ENCODE data around the gene UNC45B.

The UNC45B gene

DNA sequence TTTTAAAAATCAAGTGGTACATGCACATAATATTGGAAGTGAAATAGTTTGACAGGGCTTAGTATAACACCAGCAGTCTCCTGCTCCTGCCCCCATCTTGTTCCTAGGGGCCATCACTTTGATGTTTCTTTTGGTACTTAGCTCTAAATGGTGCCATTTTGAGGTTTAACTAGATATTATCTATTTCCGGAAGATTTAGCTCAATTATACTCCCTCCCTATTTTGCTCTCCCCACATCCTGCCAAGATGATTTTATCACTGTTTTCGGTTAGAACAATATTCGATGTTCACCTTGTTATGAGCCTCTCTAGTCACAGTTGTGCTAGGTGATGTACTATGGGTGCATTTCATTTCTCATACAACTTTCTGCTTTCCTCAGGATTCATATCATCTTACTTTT, 66.6 kb downstream of the UNC45B start:
- Mint-ChIP-seq H3K36me3 (ENCODE audit: low read depth) (no peaks in the 10 kb centered on the region), H3K4me3 (no peak overlapping the region), H3K27me3 (ENCODE audit: low read depth, poor library complexity) (peaks cover 40% of the 10 kb centered on the region), H3K27ac (no peak overlapping the region), H3K9me3 (no peaks in the 10 kb centered on the region), H3K4me1 (no peaks in the 10 kb centered on the region)
- no peak for TF ChIP-seq CTCF (IDR thresholded peaks at IDR 0.05)
- DNase-seq: no peak

GRCh38 chr17:35214631-35215273, 67.1 kb downstream of the UNC45B start:
- H3K9me3 Mint-ChIP-seq: no peaks in the 10 kb centered on the region
- H3K27ac Mint-ChIP-seq: no peak overlapping the region
- H3K27me3 Mint-ChIP-seq (ENCODE audit: low read depth, poor library complexity): peaks cover 36% of the 10 kb centered on the region
- H3K4me1 Mint-ChIP-seq: no peaks in the 10 kb centered on the region
- TF ChIP-seq CTCF (IDR thresholded peaks at IDR 0.05): no peak
- H3K36me3 Mint-ChIP-seq (ENCODE audit: low read depth): no peaks in the 10 kb centered on the region
- no peak overlapping the region for H3K4me3 Mint-ChIP-seq
- no peak for DNase-seq

DNA sequence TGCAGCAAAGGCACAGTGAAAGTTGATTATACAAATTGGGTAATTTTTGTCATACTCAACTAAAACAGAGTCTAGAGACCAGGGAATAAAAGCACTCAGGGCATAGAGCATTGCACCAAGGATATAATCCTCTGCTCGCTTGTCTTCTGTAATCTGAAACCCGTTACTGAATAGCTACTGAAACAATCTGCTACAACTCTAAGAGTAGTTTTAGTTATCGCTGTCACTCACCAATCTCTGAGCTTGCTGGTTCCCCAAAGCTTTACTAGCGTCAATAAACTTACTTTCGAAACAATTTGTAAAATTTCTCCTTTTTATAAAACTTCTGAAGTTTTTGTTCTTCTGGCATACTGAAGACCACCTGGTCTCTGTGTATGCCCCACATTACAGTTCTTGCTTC, 69.5 kb downstream of the UNC45B start:
- no peak for DNase-seq
- no peak for TF ChIP-seq CTCF (IDR thresholded peaks at IDR 0.05)
- no peak overlapping the region for H3K27ac Mint-ChIP-seq
- no peaks in the 10 kb centered on the region for H3K4me1 Mint-ChIP-seq
- H3K36me3 Mint-ChIP-seq (ENCODE audit: low read depth): no peaks in the 10 kb centered on the region
- peaks cover 26% of the 10 kb centered on the region for H3K27me3 Mint-ChIP-seq (ENCODE audit: low read depth, poor library complexity)
- H3K4me3 Mint-ChIP-seq: no peak overlapping the region
- H3K9me3 Mint-ChIP-seq: no peaks in the 10 kb centered on the region

DNA sequence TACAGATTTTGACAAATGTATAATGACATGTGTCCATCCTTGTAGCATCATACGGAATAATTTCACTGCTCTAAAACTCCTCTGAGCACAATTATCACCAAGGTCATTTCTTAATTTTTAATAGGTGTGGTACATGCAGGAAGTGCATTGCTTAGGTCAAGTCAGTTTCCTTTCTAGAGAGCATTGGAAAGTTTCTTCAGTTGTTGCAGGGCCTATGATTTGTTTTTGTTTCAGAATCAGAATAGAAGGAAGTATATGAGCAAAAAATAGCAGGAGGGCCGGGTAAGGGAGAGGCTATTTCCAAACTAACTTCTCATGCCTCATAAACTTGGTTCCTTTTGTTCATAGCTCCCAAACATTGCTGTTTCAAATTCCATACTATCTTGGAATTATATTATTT, 71.3 kb downstream of the UNC45B start:
- H3K27ac Mint-ChIP-seq: no peak overlapping the region
- no peak for TF ChIP-seq CTCF (IDR thresholded peaks at IDR 0.05)
- H3K4me3 Mint-ChIP-seq: no peak overlapping the region
- H3K9me3 Mint-ChIP-seq: no peaks in the 10 kb centered on the region
- H3K36me3 Mint-ChIP-seq (ENCODE audit: low read depth): no peaks in the 10 kb centered on the region
- no peaks in the 10 kb centered on the region for H3K4me1 Mint-ChIP-seq
- no peak for DNase-seq
- peaks cover 18% of the 10 kb centered on the region for H3K27me3 Mint-ChIP-seq (ENCODE audit: low read depth, poor library complexity)

- no peak for TF ChIP-seq CTCF (IDR thresholded peaks at IDR 0.05)
- no peaks in the 10 kb centered on the region for H3K9me3 Mint-ChIP-seq
- peaks cover 21% of the 10 kb centered on the region for H3K27me3 Mint-ChIP-seq (ENCODE audit: low read depth, poor library complexity)
- no peak overlapping the region for H3K4me3 Mint-ChIP-seq
- no peak for DNase-seq
- no peak overlapping the region for H3K27ac Mint-ChIP-seq
- no peaks in the 10 kb centered on the region for H3K36me3 Mint-ChIP-seq (ENCODE audit: low read depth)
- H3K4me1 Mint-ChIP-seq: no peaks in the 10 kb centered on the region
Observed at GRCh38 chr17:35222452-35222851, 74.8 kb downstream of the UNC45B start.

- no peaks in the 10 kb centered on the region for H3K4me1 Mint-ChIP-seq
- no peaks in the 10 kb centered on the region for H3K9me3 Mint-ChIP-seq
Observed at GRCh38 chr17:35224436-35224835, 76.8 kb downstream of the UNC45B start.

More at GRCh38 chr17:35224436-35224835, 76.8 kb downstream of the UNC45B start:
- Mint-ChIP-seq H3K36me3 (ENCODE audit: low read depth) (no peaks in the 10 kb centered on the region), H3K27ac (no peak overlapping the region), H3K27me3 (ENCODE audit: low read depth, poor library complexity) (peaks cover 29% of the 10 kb centered on the region), H3K4me3 (no peak overlapping the region)
- no peak for DNase-seq
- no peak for TF ChIP-seq CTCF (IDR thresholded peaks at IDR 0.05)
